Stimulated activated CD4-positive, alpha-beta T cell treated with anti-CD3 and anti-CD28 coated beads, Interleukin-2, amount 100 ng/mL, for 24 hours (primary cell): ENCODE data around the gene NR3C2.
"Not testable (repeated sequence)": the region's sequence is repeated elsewhere in the genome, so short reads cannot be mapped to it uniquely, and the experiment has no call there.

Experiments
- DNase-seq, 2 donors: peaks; one replicate each; pipeline ENCODE4 v3.0.0-alpha.2; 2020

The NR3C2 gene

DNA sequence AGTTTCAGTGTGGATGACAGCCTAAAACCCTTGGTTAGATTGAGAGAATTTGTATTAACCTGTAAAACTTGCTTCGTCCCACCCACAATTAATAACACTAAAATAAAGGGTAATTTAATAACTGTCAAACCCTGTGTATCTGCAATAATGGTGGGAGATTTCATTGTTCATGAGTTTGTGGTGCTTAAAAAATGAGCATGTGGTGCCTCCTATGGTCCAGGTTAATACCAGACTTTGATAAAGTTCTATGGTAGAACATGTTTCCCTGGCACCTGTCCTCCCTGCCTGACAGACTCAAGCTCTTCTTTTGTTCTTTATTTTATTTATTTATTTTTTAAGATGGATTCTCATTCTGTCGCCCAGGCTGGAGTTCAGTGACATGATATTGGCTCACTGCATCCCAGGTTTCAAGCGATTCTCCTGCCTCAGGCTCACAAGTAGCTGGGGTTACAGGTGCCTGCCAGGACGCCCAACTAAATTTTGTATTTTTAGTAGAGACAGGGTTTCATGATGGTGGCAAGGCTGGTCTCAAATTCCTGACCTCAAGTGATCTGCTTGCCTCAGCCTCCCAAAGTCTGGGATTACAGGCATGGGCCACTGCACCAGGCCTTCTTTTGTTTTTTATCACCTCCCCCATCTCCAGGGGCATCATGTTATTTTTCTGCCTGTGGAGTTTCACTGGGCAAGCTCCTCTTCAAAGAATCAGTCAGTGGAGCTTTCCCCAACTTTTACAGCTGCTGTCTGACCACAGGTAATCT is 289.2 kb downstream of the NR3C2 start:
- no peak for DNase-seq

DNA sequence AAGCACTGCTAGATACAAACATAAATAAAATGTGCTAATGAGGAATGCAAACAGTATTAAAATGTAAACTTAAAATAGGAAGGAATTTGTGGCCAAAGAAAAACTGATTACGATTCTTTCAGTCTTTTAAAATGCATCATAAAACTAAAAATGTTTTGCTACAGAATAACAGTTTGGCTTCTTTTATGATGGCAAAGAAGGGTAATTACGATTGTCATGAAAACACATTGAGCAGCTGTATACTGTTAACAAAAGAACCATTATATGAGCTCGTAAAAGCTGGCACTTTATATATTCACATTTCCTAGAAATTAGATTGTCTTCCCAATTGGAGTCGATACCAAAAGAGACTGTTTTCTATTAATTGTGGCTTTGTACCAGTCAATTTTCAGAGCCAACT is 290.4 kb downstream of the NR3C2 start:
- DNase-seq = no peak

DNA sequence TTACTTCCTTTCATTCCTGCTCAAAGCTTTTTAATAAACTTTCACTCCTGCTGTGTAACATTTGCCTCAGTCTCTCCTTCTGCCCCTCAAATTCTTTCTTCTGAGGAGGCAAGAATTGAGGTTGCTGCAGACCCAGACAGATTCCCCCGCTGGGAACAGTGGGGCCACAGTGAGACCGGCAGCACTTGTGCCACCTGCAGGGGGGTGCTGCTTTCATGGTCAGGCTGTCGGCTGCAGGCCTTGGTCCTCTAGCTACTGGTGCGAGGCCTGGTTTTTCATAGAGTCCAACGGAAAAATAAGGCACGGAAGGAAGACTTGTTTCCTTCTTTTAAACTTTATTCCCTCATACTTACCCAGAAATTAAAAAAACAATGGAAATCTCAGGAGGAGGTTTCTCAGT is 296.7 kb downstream of the NR3C2 start:
- DNase-seq = no peak

DNA sequence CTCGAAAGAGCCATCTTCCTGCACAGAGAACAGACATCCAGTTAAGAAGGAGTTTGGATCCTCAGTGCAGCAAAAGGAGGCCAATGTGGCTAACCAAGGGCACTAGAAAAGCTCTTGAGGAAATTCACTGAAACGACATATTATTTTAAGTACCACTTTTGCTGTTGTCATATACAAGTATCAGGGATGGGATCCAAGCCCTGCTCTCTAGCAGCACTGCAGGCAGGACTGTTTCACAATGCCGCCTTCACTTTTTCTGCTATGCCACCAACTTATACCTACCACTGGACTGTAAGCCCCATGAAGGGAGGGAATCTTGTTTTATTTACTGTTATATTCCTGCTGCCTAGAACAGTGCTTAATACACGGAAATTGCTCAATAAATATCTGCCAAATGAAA is 299.0 kb downstream of the NR3C2 start:
- no peak for DNase-seq

DNA sequence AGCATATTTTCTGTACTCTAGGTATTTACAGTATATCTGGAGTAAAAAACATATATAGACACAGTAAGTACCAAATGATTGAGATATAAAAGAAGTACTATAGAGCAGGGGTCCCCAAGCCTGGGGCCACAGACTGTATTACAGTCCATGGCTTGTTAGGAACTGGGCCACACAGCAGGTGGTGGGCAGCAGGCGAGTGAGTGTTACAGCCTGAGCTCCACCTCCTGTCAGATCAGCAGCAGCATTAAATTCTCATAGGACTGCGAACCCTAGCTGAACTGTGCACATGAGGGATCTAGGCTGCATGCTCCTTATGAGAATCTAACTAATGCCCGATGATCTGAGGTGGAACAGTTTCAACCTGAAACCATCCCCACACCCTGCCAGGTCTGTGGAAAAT is 300.7 kb downstream of the NR3C2 start:
- DNase-seq = no peak

DNA sequence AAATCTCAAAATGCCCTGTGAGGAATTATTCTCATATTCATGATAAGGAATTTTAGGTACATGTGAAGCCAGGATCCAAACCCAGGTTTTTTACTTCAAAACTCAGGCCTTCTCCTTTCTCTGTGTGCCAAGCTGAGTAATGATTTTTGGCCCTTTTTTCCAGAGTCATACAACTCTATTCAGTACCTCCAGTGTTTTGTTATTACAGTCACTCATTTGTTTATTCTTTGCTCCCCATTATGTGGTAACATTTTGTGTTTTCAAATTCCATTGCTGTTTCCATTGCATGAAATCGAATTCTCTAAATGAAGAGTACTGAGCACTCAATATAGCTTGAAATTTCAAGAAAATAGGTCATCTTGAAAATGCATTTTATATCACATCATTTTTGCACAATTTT is 315.4 kb downstream of the NR3C2 start:
- no peak for DNase-seq

DNA sequence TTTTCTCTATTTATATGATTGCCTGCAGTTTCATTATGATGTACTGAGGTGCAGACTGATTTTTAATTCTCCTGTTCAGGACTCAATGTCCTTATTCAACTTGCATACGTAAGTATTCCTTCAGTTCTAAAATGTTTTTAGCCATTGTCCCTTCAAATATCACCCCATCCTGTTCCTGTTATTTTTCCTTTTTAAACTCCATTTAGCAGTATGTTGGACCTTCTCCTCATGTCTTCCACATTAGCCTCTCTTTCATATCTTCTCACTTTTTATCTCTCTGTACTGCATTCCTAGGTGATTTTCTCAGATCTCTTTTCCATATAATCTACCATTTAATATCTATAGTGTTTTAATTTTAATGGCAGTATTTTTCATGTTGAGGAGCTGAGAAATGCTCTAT is 317.7 kb downstream of the NR3C2 start:
- no peak for DNase-seq

DNA sequence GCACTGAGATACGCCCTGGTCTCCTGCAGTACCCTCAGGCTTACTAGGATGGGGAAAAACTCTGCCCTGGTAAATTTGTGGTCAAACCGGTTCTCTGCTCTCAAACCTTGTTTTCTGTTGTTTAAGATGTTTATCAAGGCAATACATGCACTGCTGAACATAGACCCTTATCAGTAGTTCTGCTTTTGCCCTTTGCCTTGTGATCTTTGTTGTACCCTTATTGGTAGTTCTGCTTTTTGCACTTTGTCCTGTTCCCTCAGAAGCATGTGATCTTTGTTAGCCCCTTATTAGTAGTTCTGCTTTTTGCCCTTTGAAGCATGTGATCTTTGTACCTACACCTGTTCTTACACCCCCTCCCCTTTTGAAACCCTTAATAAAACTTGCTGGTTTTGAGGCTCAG is 319.1 kb downstream of the NR3C2 start:
- not testable (repeated sequence) for DNase-seq

DNA sequence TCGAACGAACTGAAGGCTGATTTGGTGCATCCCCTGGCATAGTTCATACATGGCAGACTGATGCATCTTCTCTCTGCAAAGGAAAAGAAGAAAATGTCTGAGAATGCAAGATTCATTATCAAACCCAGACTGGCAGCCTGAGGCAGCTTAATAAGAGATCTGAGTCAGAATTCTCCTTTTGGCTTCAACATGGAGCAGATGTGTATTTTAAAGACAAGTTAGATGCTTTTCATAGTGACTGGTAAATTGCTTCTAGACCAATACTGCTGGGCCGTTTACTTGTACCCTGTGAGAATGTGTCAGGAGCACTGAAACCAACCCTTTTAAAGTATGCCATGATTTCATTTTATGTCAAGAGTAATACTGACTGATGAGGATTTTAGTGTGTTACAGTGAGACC is 322.0 kb downstream of the NR3C2 start:
- no peak for DNase-seq

DNA sequence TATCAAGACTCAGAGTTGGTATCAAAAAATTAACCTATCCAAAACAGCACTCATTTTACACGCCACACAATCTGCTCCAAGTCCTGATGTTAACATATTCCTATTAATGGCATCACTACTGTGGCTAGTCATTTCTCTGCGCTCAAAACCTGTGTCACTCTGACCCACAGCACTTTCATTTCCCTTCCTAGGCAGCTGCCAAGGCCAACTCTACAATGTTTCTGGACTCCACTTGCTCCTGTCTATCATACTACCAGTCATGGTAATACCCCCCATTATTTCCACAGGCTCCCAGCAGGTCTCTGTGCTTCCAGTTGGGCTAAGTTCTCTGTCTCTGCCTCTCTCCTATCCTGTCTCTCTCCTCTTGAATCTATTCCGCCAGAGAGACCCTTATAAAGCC is 323.6 kb downstream of the NR3C2 start:
- DNase-seq = no peak

DNA sequence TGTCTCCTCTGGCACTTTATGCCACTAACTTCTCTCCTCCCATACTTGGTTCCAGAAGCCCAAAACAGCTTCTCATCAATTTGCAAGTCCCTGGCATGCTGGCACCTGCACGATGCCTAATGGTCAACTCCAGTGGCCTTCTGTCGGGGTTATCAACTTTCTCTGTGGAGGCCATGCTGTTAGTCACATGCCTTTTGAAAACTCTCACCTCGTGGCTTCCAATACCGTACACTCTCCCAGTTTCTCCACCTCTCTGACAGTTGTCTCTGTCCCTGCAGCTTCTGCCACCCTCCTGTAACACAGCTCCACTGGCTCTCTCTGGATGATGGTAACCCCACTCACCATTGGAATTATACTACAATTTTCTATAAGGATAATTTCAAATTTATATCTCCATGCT is 324.0 kb downstream of the NR3C2 start:
- no peak for DNase-seq

DNA sequence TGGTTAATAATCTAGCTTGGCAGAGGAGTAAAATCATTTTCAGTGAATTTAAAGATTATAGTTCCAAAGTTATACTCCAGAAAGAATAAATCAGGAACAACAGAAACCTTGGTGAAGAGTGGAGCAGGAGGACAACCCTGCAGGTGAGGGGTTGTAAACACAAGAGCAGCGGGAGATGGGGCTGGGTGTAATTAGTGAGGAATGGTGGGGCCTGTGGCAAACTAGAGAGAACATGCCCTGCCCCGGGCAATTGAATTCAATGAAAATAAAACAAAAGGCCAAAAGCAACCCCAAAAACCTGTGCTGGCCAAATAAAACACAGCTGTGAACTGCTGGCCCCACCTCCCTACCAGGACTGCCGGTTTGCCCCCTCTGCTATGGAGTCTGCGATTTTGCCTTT is 325.2 kb downstream of the NR3C2 start:
- DNase-seq = no peak

DNA sequence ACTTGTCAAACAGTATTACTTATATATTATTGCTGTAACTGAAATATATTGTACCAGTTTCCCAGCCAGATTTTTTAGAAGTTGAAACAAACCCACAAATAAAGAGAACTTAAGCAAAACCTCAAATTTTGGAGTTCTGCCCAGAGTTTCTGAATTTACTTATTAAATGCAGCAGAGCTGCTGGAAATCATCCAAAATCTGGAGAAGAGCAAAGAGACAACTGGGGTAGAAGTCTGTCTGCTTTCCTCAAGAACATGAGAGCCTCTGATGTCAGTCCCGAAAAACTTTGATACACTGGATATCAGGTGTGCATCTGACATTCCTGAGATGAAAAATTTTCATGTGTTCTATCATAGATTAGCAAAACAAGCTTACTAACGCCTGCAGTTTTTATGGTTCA is 325.9 kb downstream of the NR3C2 start:
- DNase-seq = no peak

DNA sequence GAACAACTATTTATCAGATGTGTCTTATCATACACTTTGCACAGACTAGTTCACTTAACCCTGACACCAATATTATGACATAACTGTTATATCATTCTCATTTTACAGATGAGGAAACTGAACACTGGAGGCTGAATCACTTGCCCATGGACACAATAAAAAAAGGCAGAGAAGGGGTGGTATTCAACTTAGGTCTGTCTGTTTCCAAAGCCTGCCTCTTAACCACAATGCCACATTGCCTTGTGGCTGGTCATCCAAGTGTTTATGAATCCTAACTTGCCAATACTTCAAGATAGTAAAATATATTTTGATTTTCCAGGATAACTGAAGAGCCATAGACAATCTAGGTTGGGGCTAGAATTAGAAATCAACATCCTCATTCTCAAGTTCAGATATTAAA is 327.8 kb downstream of the NR3C2 start:
- no peak for DNase-seq

DNA sequence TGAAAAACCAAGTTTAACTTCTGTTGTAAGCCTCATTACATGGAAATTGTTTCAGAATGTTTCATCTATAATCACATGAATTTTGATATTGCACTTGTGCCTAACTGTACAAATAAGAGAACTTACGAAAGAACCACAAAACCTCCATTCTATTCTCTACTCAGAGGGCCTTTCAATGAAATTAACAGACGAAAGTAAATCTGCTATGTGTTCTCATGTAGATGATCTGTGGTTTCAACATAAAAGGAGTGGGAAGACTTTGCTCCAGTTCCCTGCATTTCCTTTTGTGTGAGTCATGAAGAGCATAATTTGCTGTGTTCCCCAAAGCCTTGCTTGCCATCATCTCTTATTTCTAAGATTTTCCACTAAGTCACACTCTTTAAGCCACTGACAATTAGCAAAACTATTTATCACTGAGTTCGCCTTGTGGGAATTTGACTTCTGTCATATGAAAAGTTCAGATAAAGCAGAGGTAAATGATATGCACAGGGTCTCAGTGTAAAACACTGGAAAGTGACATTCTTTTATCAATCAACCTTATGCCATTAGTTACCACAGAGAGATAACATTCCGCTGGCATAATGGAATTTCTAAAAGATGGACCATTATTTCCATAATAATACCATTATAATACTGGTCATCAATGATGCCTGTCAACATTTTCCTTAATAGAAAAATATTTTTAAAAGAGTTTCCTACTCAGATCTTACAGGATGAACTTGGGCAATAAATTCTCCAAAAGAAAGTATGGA is 329.8 kb downstream of the NR3C2 start:
- no peak for DNase-seq

DNA sequence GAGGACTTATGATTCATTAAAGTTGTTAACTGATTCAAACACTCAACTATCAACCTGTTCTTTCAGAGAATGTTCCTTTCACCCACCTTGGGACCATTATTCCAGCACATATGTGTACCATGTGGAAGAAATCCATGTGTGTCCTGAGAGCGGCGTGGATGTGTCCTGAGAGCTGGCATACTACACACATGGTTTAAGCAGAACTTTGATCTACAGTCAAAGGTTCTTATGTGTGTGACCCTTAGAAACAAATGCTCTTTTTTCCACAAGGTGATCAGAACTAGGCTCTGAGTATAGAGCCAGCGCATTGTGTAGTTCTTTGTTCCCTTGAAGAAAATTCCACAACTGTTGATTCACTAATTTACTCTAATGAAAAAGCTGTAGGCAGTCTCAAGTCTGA is 332.0 kb downstream of the NR3C2 start:
- no peak for DNase-seq

DNA sequence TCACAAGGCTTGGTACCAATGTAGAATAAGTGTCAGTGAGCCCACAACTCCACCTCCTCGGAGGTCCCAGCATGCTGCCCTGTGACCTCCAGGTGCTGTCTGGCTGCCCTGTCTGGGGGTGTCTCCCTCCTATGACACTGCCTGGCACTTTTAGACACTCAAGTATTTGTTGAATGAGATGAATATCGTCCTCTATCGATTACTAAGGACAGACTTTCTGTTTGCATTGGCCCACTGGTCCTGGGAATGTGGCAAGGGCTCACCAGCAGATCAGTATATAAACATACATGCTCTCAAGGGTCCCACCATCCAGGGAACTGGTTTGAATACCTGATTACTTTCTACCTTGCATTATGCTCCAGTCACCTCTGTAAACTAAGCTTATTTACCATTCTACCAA is 333.0 kb downstream of the NR3C2 start:
- DNase-seq = no peak

DNA sequence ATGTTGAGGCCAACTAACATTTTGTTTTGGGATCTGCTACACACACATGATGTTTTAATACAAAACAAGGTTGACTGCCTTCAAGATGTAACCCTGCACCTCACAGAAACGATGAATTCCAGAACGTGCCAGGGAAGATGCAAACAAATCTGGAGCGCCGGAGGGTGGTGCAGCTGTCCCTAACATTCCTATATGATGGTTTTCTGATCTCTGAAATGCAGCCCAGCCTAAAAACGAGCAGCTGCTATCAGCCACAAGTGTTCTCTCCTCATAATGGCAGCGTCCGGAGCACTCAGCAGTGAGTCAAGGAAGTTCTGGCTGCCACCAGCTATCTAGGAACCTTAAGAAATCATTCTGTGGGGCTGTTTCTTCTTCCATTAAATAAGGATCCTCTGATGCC is 333.4 kb downstream of the NR3C2 start:
- no peak for DNase-seq

DNA sequence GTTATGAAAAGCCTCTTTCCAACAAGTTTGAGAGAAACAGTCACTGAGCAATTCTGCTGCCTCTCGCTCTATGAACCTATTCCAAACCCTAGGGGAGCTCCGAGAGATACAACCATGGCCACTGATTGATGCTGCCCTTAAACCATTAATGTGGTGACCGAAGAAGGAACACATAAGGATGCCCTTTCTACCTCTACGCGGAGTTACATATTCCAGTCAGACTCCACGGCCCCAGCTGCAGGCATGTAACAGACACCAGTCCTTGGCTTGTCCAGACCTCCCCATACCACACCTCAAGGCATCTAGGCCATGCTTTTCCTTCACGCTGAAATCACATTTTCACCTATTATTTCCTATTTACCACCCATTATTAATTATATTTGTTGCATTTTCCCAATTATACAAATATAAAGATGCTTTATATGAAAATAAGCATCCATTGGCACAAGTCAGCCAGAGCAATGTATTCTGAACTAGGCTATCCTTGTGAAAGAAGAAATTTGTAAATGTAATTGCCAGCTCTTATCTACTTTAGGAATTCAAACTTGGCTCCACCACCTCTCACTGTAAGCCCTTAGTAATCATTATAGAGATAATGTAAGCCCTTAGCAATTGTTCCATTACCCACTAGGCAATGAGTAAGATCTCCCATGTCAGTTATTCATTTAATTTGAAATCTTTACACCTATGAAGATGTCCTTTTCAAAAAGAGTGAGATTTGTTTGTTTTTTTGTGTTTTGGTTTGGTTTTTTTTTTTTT is 338.4 kb downstream of the NR3C2 start:
- DNase-seq = no peak

DNA sequence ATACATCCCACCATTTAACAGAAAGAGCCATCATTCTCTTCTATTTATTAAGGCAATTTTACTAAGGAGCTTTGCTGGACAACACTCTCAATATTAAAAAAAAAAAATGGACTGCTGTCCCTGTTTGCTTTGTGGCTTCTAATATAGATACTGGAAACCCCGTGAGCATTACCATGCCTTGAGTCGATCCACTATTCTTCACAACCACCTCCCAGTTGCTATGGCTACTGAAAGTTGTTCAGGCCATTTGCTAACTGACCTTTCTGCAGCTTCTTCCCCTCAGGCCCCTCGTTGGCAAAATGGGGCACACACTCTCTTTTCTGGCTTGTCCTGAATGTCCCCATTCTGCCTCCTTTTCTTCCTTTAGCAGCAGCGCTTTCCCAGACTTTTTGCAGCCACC is 340.4 kb downstream of the NR3C2 start:
- no peak for DNase-seq

DNA sequence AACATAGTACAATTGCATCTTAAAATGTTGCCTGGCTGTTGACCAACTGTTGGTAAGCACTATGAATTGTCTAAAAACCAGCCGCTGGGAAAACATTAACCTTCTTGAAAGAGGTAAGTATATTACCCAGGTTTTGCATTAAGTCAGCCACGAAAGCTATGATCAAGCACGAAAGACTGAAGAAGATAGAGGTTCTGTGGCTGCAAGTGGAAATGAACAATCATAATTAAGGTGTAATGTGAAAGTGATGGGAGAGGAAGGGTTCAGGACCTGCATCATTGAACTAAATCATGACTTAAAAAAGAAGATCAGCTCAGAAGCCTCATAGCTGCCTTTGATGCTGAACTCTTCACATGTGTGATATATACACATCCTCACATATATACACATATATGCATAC is 341.0 kb downstream of the NR3C2 start:
- DNase-seq = no peak

DNA sequence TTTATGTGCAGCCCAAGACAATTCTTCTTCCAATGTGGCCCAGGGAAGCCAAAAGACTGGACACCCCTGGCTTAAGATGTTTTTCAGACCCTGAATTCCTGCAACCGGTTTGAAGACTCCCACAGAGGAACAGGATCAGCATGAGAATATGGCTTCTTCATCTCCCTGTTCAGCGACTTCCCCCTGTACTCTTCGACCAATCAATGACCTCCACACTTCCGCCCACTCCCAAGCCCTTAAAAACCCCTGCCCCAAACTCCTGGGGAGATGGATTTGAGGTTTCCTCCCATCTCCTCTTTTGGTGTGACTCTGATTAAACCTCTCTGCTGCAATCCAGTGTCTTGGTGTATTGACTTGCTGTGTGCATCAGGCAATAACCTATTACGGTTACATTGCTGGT is 344.4 kb downstream of the NR3C2 start:
- DNase-seq = no peak

DNA sequence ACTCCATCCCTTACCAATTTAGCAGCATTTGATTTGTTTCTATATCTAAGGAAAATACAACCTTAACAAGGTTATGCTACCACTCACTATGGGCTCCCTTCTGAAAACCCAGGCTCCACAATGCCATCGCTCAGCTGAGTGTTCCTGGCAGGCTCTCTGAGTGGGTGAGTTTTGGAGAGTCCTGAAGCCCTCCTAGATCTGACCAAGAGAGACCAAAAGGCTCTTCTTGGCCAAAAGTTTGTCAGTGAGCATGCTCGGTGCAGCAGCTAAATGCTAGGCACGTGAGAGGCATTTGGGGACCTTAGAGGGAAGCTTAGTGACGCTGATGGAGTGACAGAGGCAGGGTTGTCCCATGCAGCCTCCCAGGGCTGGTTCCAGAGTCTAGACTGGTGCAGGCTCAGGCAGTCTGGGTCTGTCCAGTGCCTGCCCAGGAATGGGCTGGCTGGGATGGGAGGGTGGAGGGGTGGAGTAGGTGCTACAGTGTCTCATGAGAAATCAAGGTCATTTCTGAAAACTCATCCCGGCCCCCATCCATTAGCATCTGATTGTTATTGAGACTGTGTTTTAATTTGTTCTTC is 346.8 kb downstream of the NR3C2 start:
- DNase-seq = no peak

DNA sequence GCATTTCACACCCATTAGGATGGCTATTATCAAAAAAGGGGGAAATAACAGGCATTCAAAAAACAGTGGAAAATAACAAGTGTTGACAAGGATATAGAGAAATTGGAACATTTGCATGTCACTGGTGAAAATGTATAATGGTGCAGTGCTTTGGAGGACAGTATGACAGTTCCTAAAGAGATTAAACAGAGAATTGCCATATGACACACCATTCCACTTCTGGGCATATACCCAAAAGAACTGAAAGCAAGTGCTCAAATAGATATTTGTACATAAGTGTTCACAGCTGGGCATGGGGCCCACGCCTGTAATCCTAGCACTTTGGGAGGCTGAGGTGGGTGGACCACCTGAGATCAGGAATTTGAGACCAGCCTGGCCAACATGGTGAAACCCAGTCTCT is 348.1 kb downstream of the NR3C2 start:
- DNase-seq = no peak
